ENCODE measurements around the gene C10orf53. TPM values are rescaled to one million over a fixed set of nuclear protein-coding genes. Genes with fewer than 3 reads are reported as not detected.

Gene C10orf53
- total RNA-seq, 3 donors from 2014 or later, result not detected

DNA sequence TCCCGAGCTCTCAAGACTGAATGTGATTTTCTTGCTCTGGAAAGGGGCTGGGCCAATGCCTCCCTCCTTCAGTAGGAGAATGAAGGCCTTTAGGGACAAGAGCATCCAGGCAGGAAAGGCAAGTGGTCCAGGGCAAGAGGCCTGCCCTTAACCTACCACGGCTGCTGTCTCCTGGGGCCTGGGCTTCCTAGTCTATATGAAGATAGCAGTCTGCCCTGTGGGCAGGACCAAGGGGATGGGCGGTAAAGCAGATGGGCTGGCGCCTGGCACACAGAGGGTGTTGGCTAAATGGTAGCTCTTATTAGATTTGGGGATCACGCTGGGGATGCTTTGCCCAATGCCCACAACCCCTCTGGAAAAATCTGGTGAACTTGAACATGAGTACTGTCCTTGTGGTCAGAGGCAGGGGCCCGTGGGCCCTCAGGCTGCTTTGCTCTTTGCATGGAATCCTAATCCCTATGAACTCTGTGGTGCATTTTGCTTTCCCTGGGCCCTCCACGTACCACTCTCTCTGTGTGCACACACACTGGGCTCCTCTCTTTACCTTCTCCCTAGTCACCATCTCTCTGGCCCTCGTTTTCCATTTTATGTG, 45.3 kb upstream of the C10orf53 start:
- no peaks in the 10 kb centered on the region for H3K9me3 ChIP-seq
- H3K4me3 ChIP-seq, result no peak overlapping the region
- DNase-seq (ENCODE audit: low spot score in 2 of 2), result peak in 1 of 2 donors; percentile 27
- no peaks in the 10 kb centered on the region for H3K4me1 ChIP-seq
- intact Hi-C loops (cut with DNase I; ENCODE audit: low total_unique reads), result no loop called here
- H3K36me3 ChIP-seq, result no peaks in the 10 kb centered on the region
- peaks cover 0 to 13% of the 10 kb centered on the region in 2 donors for H3K27me3 ChIP-seq
- no peak overlapping the region for H3K27ac ChIP-seq
- TF ChIP-seq POLR2AphosphoS5 (IDR thresholded peaks at IDR 0.05) (no peak), POLR2A (IDR thresholded peaks at IDR 0.05) (no peak)
- TF ChIP-seq, protein P1, sequence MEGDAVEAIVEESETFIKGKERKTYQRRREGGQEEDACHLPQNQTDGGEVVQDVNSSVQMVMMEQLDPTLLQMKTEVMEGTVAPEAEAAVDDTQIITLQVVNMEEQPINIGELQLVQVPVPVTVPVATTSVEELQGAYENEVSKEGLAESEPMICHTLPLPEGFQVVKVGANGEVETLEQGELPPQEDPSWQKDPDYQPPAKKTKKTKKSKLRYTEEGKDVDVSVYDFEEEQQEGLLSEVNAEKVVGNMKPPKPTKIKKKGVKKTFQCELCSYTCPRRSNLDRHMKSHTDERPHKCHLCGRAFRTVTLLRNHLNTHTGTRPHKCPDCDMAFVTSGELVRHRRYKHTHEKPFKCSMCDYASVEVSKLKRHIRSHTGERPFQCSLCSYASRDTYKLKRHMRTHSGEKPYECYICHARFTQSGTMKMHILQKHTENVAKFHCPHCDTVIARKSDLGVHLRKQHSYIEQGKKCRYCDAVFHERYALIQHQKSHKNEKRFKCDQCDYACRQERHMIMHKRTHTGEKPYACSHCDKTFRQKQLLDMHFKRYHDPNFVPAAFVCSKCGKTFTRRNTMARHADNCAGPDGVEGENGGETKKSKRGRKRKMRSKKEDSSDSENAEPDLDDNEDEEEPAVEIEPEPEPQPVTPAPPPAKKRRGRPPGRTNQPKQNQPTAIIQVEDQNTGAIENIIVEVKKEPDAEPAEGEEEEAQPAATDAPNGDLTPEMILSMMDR (IDR thresholded peaks at IDR 0.05), result no peak

DNA sequence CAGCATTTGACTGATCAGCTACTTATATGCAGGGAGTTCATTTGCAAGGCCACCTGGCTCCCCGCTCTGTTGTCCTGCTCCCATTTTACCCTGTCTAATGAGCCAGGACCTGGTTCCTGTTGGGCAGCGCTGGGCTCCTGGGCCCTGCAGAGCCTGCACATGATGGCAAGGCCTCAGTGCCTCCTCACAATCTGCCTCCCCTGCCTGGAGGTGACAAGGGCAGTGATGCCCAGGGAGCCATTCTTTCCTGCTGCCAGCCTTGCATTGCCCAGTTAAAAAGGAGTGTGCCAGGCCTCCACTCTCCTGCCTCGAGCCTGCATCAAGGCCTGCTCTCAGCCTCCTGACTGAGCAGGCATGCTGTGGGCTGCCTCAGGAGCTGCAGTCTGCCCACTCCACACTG, 37.1 kb upstream of the C10orf53 start:
- Histone ChIP-seq H3K9me3 (no peaks in the 10 kb centered on the region), H3K4me3 (no peak overlapping the region), H3K27ac (no peak overlapping the region), H3K36me3 (no peaks in the 10 kb centered on the region), H3K4me1 (no peaks in the 10 kb centered on the region), H3K27me3 (peaks cover 0 to 49% of the 10 kb centered on the region in 2 donors)
- intact Hi-C loops (cut with DNase I; ENCODE audit: low total_unique reads), result no loop called here
- peak in 1 of 2 donors; percentile 35 for DNase-seq (ENCODE audit: low spot score in 2 of 2)
- no peak for TF ChIP-seq POLR2A (IDR thresholded peaks at IDR 0.05)
- TF ChIP-seq, protein P1 (IDR thresholded peaks at IDR 0.05), result no peak
- no peak for TF ChIP-seq POLR2AphosphoS5 (IDR thresholded peaks at IDR 0.05)

DNA sequence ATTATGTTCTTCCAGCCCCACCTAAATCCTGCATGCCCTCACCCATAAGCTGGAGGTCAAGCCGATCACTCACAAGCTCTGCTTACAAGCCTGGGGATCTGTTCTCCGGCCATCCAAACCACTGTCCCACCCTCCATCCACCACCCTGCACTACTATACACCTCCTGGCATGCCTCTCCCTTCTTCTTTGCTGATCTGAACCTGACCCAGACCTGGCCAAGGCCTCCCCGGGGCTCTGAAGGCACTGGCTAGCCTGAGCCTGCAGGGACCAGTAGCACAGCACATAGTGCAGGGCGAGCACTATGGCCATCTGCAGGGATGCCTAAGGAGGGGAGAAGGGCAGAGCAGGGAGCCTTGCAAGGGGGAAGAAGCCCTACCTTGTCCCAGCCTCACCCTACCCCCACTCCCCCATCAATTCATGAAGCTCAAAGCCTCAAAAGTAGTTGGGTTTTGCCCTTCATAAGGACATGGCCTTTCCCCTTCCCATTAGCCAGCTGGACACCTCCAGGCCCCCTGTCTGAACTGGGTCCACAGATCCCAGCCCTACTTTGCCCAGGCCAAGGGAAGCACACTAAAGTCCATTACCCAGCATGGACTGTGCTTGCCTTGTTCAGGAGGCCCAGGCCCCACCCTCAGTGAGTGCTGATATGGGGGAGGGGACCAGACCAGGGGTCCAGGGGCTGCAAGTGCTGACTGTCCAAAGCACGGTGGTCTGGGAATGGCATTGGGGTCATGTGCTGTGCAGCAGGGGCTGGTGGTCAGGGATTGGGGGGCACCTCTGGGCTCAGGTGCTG, 36.0 kb upstream of the C10orf53 start:
- no peaks in the 10 kb centered on the region for H3K36me3 ChIP-seq
- H3K27me3 ChIP-seq, result peaks cover 0 to 49% of the 10 kb centered on the region in 2 donors
- intact Hi-C loops (cut with DNase I; ENCODE audit: low total_unique reads), result loop anchor here (2.0 kb wide), 1 partner anchor 33 kb away; no protein-coding TSS in a partner anchor
- no peak for TF ChIP-seq POLR2A (IDR thresholded peaks at IDR 0.05)
- TF ChIP-seq POLR2AphosphoS5 (IDR thresholded peaks at IDR 0.05), result no peak
- TF ChIP-seq, protein P1 (IDR thresholded peaks at IDR 0.05), result no peak
- no peaks in the 10 kb centered on the region for H3K4me1 ChIP-seq
- H3K4me3 ChIP-seq, result no peak overlapping the region
- peak in 1 of 2 donors; percentile 35 for DNase-seq (ENCODE audit: low spot score in 2 of 2)
- no peaks in the 10 kb centered on the region for H3K9me3 ChIP-seq
- H3K27ac ChIP-seq, result no peak overlapping the region

DNA sequence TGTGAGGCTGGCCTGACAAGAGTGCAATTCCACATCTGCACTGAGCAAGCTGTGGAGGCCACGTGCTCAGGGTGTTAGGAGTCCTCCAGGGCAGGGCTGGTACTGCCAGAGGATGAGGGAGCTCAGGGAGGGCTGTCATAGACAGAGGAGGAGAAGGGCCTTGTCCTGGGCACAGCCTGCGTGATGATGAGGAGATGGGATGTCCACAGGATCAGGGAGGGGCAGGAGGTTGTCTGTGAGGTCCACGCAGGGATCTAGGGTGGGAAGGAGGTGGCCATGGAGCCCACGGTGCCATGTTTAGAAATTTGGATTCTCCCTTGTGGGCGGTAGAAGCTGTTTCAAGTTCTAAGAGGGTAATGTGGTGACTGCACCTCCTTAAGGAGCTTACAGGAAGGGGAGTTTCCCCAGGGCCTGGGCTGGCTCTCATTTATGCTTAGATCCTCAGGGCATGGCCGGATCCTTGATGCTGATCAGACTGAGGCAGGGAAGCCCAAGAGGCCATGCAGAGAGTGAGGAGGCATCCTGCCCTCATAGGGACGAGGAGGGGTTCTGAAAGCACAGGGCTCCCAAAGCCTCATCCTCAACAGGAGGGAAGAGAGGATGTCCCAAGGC, 35.3 kb upstream of the C10orf53 start:
- intact Hi-C loops (cut with DNase I; ENCODE audit: low total_unique reads), result loop anchor here (2.0 kb wide), 1 partner anchor 33 kb away; no protein-coding TSS in a partner anchor
- no peak overlapping the region for H3K4me3 ChIP-seq
- no peak for DNase-seq (ENCODE audit: low spot score in 2 of 2)
- peaks cover 0 to 49% of the 10 kb centered on the region in 2 donors for H3K27me3 ChIP-seq
- no peak overlapping the region for H3K27ac ChIP-seq
- H3K36me3 ChIP-seq, result no peaks in the 10 kb centered on the region
- no peaks in the 10 kb centered on the region for H3K9me3 ChIP-seq
- no peaks in the 10 kb centered on the region for H3K4me1 ChIP-seq
- TF ChIP-seq POLR2A (IDR thresholded peaks at IDR 0.05) (no peak), POLR2AphosphoS5 (IDR thresholded peaks at IDR 0.05) (no peak)
- TF ChIP-seq, protein P1 (IDR thresholded peaks at IDR 0.05), result no peak
